Panc1 (cell line): ENCODE data around the gene GREB1L. TPM values are rescaled to one million over a fixed set of nuclear protein-coding genes. Genes with fewer than 3 reads are reported as not detected.

Experiments
- ATAC-seq: fragments of 200-7000 bp; cut with Tn5 transposase; 2 replicates; pipeline ENCODE4 v1.9.1; 2020; ENCODE audit warnings: mild to moderate bottlenecking, moderate library complexity
- BruUV-seq: library from RNA; stranded (reverse); fragments of 400-500 nt; replicated peaks from 2 replicates; lab custom pipeline; 2021; lab: Mats Ljungman, UMichigan
- CTCF ChIA-PET: fragments of 300-600 bp; sonication (Branson Sonifier 250); formaldehyde crosslinking; loops from one replicate; lab custom pipeline; 2022; ENCODE audit warnings: antibody characterized with exemption; lab: Charles Lee
- POLR2A ChIA-PET: fragments of 300-600 bp; sonication (Branson Sonifier 250); formaldehyde crosslinking; loops from one replicate; lab custom pipeline; 2022; ENCODE audit warnings: antibody characterized with exemption; lab: Charles Lee
- DNase-seq: peaks from one replicate; pipeline ENCODE4 v3.0.0-alpha.2; 2010; ENCODE audit warnings: low read depth, low spot score
- H3K27ac ChIP-seq: 2 replicates; pipeline ENCODE4 v1.5.1; 2011; ENCODE audit warnings: mild to moderate bottlenecking, low read length, inconsistent platforms
- H3K27me3 ChIP-seq: fragments of 200-500 bp; sonication (Bioruptor generic); 2 replicates; pipeline ENCODE4 v1.6.0; 2014; ENCODE audit warnings: low read length, inconsistent platforms; ENCODE audit not compliant: control insufficient read depth, insufficient read depth
- H3K36me3 ChIP-seq: fragments of 200-500 bp; sonication (Bioruptor generic); 2 replicates; pipeline ENCODE4 v1.5.1; 2014; ENCODE audit warnings: inconsistent platforms, mild to moderate bottlenecking, low read length, moderate library complexity; ENCODE audit not compliant: control insufficient read depth, insufficient read depth
- H3K4me1 ChIP-seq: 2 replicates; pipeline ENCODE4 v1.5.1; 2011; ENCODE audit warnings: inconsistent platforms, mild to moderate bottlenecking, low read length, moderate library complexity; ENCODE audit not compliant: control insufficient read depth, insufficient read depth
- H3K4me3 ChIP-seq, 2 experiments: 2 replicates each; pipeline ENCODE4 v1.5.1; 2011 to 2012; ENCODE audit warnings: low read depth in 2 of 2, low read length in 2 of 2, mild to moderate bottlenecking in 2 of 2, inconsistent platforms in 1 of 2, moderate library complexity in 1 of 2
- H3K9me3 ChIP-seq: fragments of 200-500 bp; sonication (Bioruptor generic); 2 replicates; pipeline ENCODE4 v1.5.1; 2014; ENCODE audit warnings: low read depth, mild to moderate bottlenecking, inconsistent platforms, low read length, moderate library complexity; ENCODE audit not compliant: control insufficient read depth, insufficient read depth
- POLR2AphosphoS5 ChIP-seq: IDR thresholded peaks from 2 replicates; pipeline ENCODE4 v1.6.1; 2012; ENCODE audit warnings: mild to moderate bottlenecking, low read depth, low read length, moderate library complexity
- SIN3A ChIP-seq: IDR thresholded peaks from 2 replicates; pipeline ENCODE4 v1.6.1; 2012; ENCODE audit warnings: low read depth, mild to moderate bottlenecking, low read length, moderate library complexity, borderline replicate concordance; ENCODE audit not compliant: insufficient read depth
- TCF7L2 ChIP-seq: IDR thresholded peaks from 2 replicates; pipeline ENCODE4 v1.6.1; 2011; ENCODE audit warnings: mild to moderate bottlenecking, low read depth, low read length, inconsistent platforms
- in situ Hi-C: cut with HindIII; loops from 2 replicates; pipeline ENCODE4 v1.10.0; 2016; ENCODE audit warnings: low sequenced_read_pairs, low pct_unique_long_range_greater_than_20kb
- intact Hi-C: fragments of 100-400 bp; cut with micrococcal nuclease; formaldehyde crosslinking; loops from one replicate; pipeline ENCODE4 v1.10.0; 2022; ENCODE audit not compliant: unreplicated experiment
- total RNA-seq: library from RNA; stranded (reverse); gene quantifications from one replicate; pipeline ENCODE4 v1.2.1, GENCODE V29; 2021; ENCODE audit not compliant: unreplicated experiment
- TF ChIP-seq, protein P1 (sequence below): fragments of 450-650 bp; IDR thresholded peaks from 2 replicates; pipeline ENCODE4 v1.5.1; 2017; ENCODE audit warnings: mild to moderate bottlenecking
- TF ChIP-seq, protein P2 (sequence below), 2 experiments: IDR thresholded peaks; 2 replicates each; pipeline ENCODE4 v1.6.1; 2011 to 2012; ENCODE audit warnings: low read depth in 2 of 2, control low read depth in 1 of 2, low read length in 1 of 2, mild to moderate bottlenecking in 1 of 2, moderate library complexity in 1 of 2; ENCODE audit not compliant: insufficient read depth in 1 of 2

GREB1L gene
- total RNA-seq, 1 experiment from 2014 or later = 11.0 TPM

DNA sequence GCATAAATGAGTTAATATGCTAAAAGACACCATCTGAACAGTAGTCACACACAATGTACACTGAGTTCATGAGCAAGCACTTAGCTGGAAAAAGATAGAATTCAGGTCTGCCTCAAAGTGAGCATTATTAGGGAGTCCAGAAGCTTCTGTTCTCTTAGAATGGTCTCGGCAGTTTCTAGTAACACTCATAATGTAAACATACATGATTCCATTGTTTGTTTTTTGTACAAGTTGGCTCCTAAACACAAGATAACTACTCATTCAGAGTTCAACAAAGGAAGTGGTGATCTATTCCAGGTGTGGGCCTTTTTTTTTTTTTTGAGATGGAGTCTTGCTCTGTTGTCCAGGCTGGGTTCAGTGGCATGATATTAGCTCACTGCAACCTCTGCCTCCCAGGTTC is 292.3 kb downstream of the GREB1L start:
- no peak for ATAC-seq
- POLR2A ChIA-PET = interaction anchor here (0.5 kb wide), 1 partner anchor 39 kb away, joined by 4 read pairs; no protein-coding TSS in a partner anchor
- in situ Hi-C loops = no loop called here
- Histone ChIP-seq H3K4me1 (no peaks in the 10 kb centered on the region), H3K9me3 (no peaks in the 10 kb centered on the region), H3K4me3 (no peak overlapping the region), H3K27ac (no peak overlapping the region), H3K36me3 (peaks cover 9% of the 10 kb centered on the region; the same call in 1 of the 2 replicates), H3K27me3 (no peaks in the 10 kb centered on the region)
- no TSS peak for BruUV-seq
- intact Hi-C loops = no loop called here
- CTCF ChIA-PET = no interaction called here
- TF ChIP-seq POLR2AphosphoS5 = no peak
- TF ChIP-seq, protein P1, sequence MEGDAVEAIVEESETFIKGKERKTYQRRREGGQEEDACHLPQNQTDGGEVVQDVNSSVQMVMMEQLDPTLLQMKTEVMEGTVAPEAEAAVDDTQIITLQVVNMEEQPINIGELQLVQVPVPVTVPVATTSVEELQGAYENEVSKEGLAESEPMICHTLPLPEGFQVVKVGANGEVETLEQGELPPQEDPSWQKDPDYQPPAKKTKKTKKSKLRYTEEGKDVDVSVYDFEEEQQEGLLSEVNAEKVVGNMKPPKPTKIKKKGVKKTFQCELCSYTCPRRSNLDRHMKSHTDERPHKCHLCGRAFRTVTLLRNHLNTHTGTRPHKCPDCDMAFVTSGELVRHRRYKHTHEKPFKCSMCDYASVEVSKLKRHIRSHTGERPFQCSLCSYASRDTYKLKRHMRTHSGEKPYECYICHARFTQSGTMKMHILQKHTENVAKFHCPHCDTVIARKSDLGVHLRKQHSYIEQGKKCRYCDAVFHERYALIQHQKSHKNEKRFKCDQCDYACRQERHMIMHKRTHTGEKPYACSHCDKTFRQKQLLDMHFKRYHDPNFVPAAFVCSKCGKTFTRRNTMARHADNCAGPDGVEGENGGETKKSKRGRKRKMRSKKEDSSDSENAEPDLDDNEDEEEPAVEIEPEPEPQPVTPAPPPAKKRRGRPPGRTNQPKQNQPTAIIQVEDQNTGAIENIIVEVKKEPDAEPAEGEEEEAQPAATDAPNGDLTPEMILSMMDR = no peak
- no peak for TF ChIP-seq TCF7L2
- TF ChIP-seq SIN3A = no peak
- TF ChIP-seq, protein P2, sequence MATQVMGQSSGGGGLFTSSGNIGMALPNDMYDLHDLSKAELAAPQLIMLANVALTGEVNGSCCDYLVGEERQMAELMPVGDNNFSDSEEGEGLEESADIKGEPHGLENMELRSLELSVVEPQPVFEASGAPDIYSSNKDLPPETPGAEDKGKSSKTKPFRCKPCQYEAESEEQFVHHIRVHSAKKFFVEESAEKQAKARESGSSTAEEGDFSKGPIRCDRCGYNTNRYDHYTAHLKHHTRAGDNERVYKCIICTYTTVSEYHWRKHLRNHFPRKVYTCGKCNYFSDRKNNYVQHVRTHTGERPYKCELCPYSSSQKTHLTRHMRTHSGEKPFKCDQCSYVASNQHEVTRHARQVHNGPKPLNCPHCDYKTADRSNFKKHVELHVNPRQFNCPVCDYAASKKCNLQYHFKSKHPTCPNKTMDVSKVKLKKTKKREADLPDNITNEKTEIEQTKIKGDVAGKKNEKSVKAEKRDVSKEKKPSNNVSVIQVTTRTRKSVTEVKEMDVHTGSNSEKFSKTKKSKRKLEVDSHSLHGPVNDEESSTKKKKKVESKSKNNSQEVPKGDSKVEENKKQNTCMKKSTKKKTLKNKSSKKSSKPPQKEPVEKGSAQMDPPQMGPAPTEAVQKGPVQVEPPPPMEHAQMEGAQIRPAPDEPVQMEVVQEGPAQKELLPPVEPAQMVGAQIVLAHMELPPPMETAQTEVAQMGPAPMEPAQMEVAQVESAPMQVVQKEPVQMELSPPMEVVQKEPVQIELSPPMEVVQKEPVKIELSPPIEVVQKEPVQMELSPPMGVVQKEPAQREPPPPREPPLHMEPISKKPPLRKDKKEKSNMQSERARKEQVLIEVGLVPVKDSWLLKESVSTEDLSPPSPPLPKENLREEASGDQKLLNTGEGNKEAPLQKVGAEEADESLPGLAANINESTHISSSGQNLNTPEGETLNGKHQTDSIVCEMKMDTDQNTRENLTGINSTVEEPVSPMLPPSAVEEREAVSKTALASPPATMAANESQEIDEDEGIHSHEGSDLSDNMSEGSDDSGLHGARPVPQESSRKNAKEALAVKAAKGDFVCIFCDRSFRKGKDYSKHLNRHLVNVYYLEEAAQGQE (IDR thresholded peaks at IDR 0.05; ENCODE audit: insufficient read depth in 1 of 2, low read depth in 2 of 2, low read length in 1 of 2) = no peak
- DNase-seq = no peak

DNA sequence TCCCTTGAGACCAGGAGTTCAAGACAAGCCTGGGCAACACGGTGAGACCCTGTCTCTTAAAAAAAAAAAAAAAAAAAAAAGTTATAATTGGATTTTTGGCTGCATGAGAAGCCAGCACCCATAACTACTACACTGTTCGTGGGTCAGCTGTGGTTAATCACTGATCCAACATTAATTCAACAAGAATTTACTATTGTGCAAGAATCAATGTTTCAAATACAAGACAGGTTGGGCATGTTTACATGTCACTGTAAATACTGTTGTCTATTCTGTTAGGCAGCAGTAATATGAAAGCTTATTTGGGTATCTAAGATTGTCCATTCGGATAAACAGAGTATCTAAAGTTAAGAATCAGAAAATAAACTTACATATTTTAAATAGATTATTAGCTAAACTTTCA is 296.2 kb downstream of the GREB1L start:
- Histone ChIP-seq H3K4me3 (no peak overlapping the region), H3K36me3 (peaks cover 3% of the 10 kb centered on the region; the same call in 1 of the 2 replicates), H3K9me3 (no peaks in the 10 kb centered on the region), H3K4me1 (no peaks in the 10 kb centered on the region), H3K27ac (no peak overlapping the region), H3K27me3 (no peaks in the 10 kb centered on the region)
- intact Hi-C loops (no loop called here), in situ Hi-C loops (no loop called here)
- no peak for TF ChIP-seq POLR2AphosphoS5
- TF ChIP-seq SIN3A = no peak
- TF ChIP-seq, protein P1 = no peak
- TF ChIP-seq, protein P2 (IDR thresholded peaks at IDR 0.05; ENCODE audit: insufficient read depth in 1 of 2, low read depth in 2 of 2, low read length in 1 of 2) = no peak
- TF ChIP-seq TCF7L2 = no peak
- CTCF ChIA-PET = no interaction called here
- DNase-seq (no peak), ATAC-seq (no peak)
- no TSS peak for BruUV-seq
- POLR2A ChIA-PET = no interaction called here
